HL-60 (cell line): ENCODE results near the gene CCNY.

Experiments used
- DNase-seq, 2 experiments: peaks; one replicate each; pipeline ENCODE4 v3.0.0-alpha.2; 2010 to 2020; ENCODE audit warnings: low read depth in 1 of 2, low spot score in 1 of 2
- H3K27ac ChIP-seq: fragments of 250-450 bp; sonication (Bioruptor Pico); replicated peaks from 2 replicates; pipeline ENCODE4 v1.5.1; 2020; ENCODE audit warnings: mild to moderate bottlenecking, moderate library complexity
- H3K27me3 ChIP-seq: fragments of 250-450 bp; sonication (Bioruptor Pico); 2 replicates; pipeline ENCODE4 v1.5.1; 2021; ENCODE audit warnings: mild to moderate bottlenecking, moderate library complexity; ENCODE audit not compliant: insufficient read depth, poor library complexity, severe bottlenecking
- H3K4me3 ChIP-seq: replicated peaks from 2 replicates; pipeline ENCODE4 v1.5.1; 2011; ENCODE audit warnings: mild to moderate bottlenecking, control low read depth, low read length; ENCODE audit not compliant: insufficient read depth
- GABPA ChIP-seq: IDR thresholded peaks from 2 replicates; pipeline ENCODE4 v1.6.1; 2012; ENCODE audit warnings: low read depth
- POLR2AphosphoS5 ChIP-seq: IDR thresholded peaks from 2 replicates; pipeline ENCODE4 v1.6.1; 2012; ENCODE audit warnings: low read depth
- SPI1 ChIP-seq: IDR thresholded peaks from 2 replicates; pipeline ENCODE4 v1.6.1; 2012; ENCODE audit warnings: low read depth, mild to moderate bottlenecking, borderline replicate concordance
- TF ChIP-seq, protein P1 (sequence below): IDR thresholded peaks from one replicate; pipeline ENCODE4 v1.5.1; 2011; ENCODE audit warnings: low read length, control low read depth, inconsistent platforms; ENCODE audit not compliant: insufficient read depth
- TF ChIP-seq, protein P2 (sequence below): IDR thresholded peaks from 2 replicates; pipeline ENCODE4 v1.6.1; 2012; ENCODE audit warnings: low read depth; ENCODE audit not compliant: insufficient replicate concordance

The CCNY gene

DNA sequence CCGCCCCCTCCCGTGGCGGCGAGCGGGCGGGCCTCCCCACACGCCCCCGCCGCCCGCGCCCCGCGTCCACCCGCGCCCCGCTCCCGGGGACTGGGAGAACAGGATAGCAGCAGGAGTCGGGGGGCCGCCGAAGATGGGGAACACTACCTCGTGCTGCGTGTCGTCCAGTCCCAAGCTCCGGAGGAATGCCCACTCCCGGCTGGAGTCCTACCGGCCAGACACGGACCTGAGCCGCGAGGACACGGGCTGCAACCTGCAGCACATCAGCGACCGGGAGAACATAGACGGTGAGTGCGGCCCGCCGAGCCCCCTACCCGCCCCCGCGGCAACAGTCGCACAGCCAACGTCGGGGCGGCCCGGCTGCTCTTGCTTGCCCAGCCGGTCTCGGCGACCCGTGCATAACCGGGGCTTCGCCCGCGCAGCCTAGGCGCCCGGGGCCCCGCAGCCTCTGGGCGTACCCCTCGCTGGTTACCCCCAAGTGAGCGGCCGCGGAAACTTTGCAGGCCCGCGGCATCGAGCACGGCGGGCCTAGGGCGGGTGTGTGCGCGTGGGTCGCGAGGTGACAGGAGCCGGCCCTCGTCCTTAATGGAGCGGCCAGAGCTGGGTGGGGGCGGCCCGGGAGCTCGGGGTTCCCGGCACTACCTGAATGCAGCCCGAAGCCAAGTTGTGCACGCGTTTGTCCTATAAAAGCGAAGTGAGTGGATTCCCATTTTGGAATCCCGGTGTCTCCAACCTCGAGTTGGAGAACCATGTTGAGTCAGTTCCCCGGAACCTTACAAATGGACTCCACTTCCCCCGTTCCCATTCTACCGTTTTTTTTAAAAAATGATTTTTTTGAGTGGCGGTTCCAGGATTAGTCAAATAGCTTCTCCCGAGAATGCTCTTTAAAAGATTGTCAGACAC lies 863 bp downstream of the CCNY start:
- peak overlapping the region; percentile 51 for H3K27ac ChIP-seq
- DNase-seq = peak; percentile 5 to 26
- H3K27me3 ChIP-seq = no peaks in the 10 kb centered on the region
- TF ChIP-seq, protein P1, sequence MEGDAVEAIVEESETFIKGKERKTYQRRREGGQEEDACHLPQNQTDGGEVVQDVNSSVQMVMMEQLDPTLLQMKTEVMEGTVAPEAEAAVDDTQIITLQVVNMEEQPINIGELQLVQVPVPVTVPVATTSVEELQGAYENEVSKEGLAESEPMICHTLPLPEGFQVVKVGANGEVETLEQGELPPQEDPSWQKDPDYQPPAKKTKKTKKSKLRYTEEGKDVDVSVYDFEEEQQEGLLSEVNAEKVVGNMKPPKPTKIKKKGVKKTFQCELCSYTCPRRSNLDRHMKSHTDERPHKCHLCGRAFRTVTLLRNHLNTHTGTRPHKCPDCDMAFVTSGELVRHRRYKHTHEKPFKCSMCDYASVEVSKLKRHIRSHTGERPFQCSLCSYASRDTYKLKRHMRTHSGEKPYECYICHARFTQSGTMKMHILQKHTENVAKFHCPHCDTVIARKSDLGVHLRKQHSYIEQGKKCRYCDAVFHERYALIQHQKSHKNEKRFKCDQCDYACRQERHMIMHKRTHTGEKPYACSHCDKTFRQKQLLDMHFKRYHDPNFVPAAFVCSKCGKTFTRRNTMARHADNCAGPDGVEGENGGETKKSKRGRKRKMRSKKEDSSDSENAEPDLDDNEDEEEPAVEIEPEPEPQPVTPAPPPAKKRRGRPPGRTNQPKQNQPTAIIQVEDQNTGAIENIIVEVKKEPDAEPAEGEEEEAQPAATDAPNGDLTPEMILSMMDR = no peak
- TF ChIP-seq POLR2AphosphoS5 = no peak
- TF ChIP-seq GABPA = no peak
- no peak for TF ChIP-seq SPI1
- TF ChIP-seq, protein P2, sequence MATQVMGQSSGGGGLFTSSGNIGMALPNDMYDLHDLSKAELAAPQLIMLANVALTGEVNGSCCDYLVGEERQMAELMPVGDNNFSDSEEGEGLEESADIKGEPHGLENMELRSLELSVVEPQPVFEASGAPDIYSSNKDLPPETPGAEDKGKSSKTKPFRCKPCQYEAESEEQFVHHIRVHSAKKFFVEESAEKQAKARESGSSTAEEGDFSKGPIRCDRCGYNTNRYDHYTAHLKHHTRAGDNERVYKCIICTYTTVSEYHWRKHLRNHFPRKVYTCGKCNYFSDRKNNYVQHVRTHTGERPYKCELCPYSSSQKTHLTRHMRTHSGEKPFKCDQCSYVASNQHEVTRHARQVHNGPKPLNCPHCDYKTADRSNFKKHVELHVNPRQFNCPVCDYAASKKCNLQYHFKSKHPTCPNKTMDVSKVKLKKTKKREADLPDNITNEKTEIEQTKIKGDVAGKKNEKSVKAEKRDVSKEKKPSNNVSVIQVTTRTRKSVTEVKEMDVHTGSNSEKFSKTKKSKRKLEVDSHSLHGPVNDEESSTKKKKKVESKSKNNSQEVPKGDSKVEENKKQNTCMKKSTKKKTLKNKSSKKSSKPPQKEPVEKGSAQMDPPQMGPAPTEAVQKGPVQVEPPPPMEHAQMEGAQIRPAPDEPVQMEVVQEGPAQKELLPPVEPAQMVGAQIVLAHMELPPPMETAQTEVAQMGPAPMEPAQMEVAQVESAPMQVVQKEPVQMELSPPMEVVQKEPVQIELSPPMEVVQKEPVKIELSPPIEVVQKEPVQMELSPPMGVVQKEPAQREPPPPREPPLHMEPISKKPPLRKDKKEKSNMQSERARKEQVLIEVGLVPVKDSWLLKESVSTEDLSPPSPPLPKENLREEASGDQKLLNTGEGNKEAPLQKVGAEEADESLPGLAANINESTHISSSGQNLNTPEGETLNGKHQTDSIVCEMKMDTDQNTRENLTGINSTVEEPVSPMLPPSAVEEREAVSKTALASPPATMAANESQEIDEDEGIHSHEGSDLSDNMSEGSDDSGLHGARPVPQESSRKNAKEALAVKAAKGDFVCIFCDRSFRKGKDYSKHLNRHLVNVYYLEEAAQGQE = no peak
- H3K4me3 ChIP-seq = peak overlapping the region; percentile 59

DNA sequence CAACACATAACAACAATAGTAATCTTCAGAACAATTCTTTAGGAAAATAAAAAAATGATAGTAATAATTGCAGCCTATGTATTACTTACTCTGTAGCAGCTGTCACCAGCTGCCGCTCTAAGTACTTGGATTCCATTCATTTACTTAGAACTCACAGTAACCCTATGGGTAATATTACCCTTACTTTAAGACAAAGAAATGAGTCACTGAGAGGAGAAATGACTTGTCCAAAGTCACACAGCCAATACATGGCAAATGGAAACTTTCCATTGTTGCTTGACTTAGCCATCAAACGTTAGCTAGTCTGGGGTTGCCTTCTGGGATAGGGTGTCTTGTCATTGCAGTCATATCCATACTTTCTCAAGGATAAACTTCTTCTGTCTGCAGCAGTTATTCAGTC lies 3.6 kb downstream of the CCNY start:
- no peak for DNase-seq
- no peak overlapping the region for H3K27ac ChIP-seq
- no peaks in the 10 kb centered on the region for H3K27me3 ChIP-seq
- TF ChIP-seq POLR2AphosphoS5 (no peak), GABPA (no peak)
- TF ChIP-seq, protein P1 = no peak
- H3K4me3 ChIP-seq = no peak overlapping the region

DNA sequence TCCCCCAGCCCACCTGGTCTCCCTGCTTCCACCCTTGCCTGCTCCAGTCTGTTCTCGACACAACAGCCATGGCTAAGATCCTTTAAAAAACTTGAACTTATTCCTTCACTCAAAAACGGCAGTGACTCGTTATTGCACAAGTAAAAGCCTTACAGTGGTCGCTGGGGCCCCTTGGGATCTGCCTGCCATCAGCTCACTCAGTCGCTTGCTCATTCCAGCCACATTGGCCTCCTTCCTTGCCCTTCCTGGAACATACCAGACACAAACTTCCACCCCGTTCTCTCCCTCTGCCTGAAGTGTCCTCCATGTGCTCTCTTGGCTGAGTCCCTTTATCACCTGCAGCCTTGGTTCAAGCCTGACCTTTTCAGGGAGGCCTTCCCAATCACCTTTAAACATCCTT lies 4.7 kb downstream of the CCNY start:
- no peak for DNase-seq
- Histone ChIP-seq H3K27me3 (no peaks in the 10 kb centered on the region), H3K27ac (no peak overlapping the region), H3K4me3 (no peak overlapping the region)
- TF ChIP-seq, protein P2 = no peak
- TF ChIP-seq POLR2AphosphoS5 (no peak), SPI1 (no peak)
- TF ChIP-seq, protein P1 = no peak

DNA sequence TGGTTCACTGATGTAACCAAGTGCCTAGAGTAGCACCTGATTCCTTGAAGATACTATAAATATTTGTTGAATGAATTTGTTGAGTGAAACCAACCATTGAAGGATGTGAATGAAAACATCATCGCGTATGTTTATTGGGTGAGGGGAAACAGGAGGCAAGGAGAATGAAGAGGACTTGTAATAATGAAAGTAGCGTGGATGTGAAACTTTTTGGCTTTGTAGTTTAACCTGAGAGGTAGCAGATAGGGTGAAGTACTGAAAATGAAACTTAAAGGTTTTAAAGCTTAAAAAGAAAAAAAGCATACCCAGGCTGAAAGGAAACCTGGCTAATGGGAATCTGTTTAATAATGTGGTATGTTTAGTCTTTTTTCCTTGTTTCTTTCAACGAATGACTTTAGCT lies 5.2 kb downstream of the CCNY start:
- DNase-seq = no peak
- Histone ChIP-seq H3K27me3 (no peaks in the 10 kb centered on the region), H3K4me3 (no peak overlapping the region), H3K27ac (no peak overlapping the region)
- TF ChIP-seq SPI1 = no peak
- TF ChIP-seq POLR2AphosphoS5 = no peak
- TF ChIP-seq, protein P2 = no peak
- TF ChIP-seq, protein P1 = no peak
- no peak for TF ChIP-seq GABPA
